Posterior vena cava (tissue), 2 donors: ENCODE data around the gene PPP2R2C. TPM values are rescaled to one million over a fixed set of nuclear protein-coding genes. Genes with fewer than 3 reads are reported as not detected.

Source experiments
- DNase-seq: peaks from one replicate; pipeline ENCODE4 v3.0.0-alpha.2; 2020; ENCODE audit warnings: low spot score
- intact Hi-C, 2 donors: fragments of 100-400 bp; cut with DNase I; formaldehyde crosslinking; loops; one replicate each; pipeline versions ENCODE4 v1.14.1 to v1.14.2; 2022 to 2023
- total RNA-seq, 2 donors: library from RNA; stranded (reverse); fragmentation: NEBNext Ultra II Directional; extraction: Animal tissue kit (Norgen Biotek cat#: 25700); gene quantifications; one replicate each; pipeline ENCODE4 v1.2.1, GENCODE V29; 2021
- donor health status: DM: yes; HTN: yes; CAD: no.
- donor health status: DM: yes; HTN: yes; CAD: no.

PPP2R2C gene
- total RNA-seq, 2 donors from 2014 or later, result 3.9 to 18.3 TPM

GRCh38 chr4:6275898-6276806 is 196.3 kb downstream of the PPP2R2C start:
- intact Hi-C loops, result no loop called here
- no peak for DNase-seq

- intact Hi-C loops, result no loop called here
- no peak for DNase-seq
Measured at GRCh38 chr4:6275351-6275750, 197.1 kb downstream of the PPP2R2C start.

- intact Hi-C loops, result no loop called here
- no peak for DNase-seq
Measured at GRCh38 chr4:6273661-6273990, 198.8 kb downstream of the PPP2R2C start.

- no peak for DNase-seq
- intact Hi-C loops, result no loop called here
Measured at GRCh38 chr4:6272863-6273660, 199.4 kb downstream of the PPP2R2C start.

GRCh38 chr4:6271701-6272465 is 200.5 kb downstream of the PPP2R2C start:
- intact Hi-C loops, result no loop called here
- no peak for DNase-seq

- intact Hi-C loops, result no loop called here
Measured at GRCh38 chr4:6271206-6271605, 201.2 kb downstream of the PPP2R2C start.

GRCh38 chr4:6270636-6271121 is 201.7 kb downstream of the PPP2R2C start:
- DNase-seq, result no peak
- intact Hi-C loops, result no loop called here

More at GRCh38 chr4:6271206-6271605, 201.2 kb downstream of the PPP2R2C start:
- DNase-seq, result no peak

Other genes with a start within 250 kb of the PPP2R2C start
- gene WFS1, start 202.8 kb downstream of the PPP2R2C start, total RNA-seq, result 10 to 100 TPM; 48.9 to 52.6 TPM
- gene MAN2B2, start 102.6 kb upstream of the PPP2R2C start, total RNA-seq, result 10 to 100 TPM; 23.7 to 36.3 TPM
- gene MRFAP1, start 168.1 kb upstream of the PPP2R2C start, total RNA-seq, result 100 to 1,000 TPM; 223 to 237 TPM
- 1 to 10 TPM; 3.5 to 7.8 TPM for gene S100P, start 221.3 kb upstream of the PPP2R2C start, total RNA-seq
- gene MRFAP1L1, start 237.3 kb upstream of the PPP2R2C start, total RNA-seq, result 10 to 100 TPM; 35.9 to 43.8 TPM
- 1 to 10 TPM; 8.3 to 9.7 TPM for gene BLOC1S4, start 243.6 kb upstream of the PPP2R2C start, total RNA-seq